Common myeloid progenitor, CD34-positive (primary cell): Measurements from ENCODE around the gene S100PBP.

Source experiments
- CTCF ChIA-PET: fragments of 350-600 bp; sonication (Branson Sonifier 250); formaldehyde crosslinking; loops from one replicate; lab custom pipeline; 2021; ENCODE audit warnings: antibody characterized with exemption; lab: Charles Lee
- POLR2A ChIA-PET: fragments of 350-600 bp; sonication (Branson Sonifier 250); formaldehyde crosslinking; loops from one replicate; lab custom pipeline; 2021; ENCODE audit warnings: antibody characterized with exemption; lab: Charles Lee
- DNase-seq, 3 donors: peaks; one replicate each; pipeline versions ENCODE4 v3.0.0 to v3.0.0-alpha.2; 2013
- H3K27ac ChIP-seq, 2 experiments: 1 replicate in 1 of 2; 2 replicates in 1 of 2; pipeline ENCODE4 v1.7.0; 2013; ENCODE audit warnings: inconsistent platforms in 2 of 2, low read length in 2 of 2, mild to moderate bottlenecking in 2 of 2, low read depth in 1 of 2, moderate library complexity in 1 of 2; ENCODE audit not compliant: severe bottlenecking in 2 of 2, insufficient read depth in 1 of 2, poor library complexity in 1 of 2
- H3K27me3 ChIP-seq, 5 experiments: replicated peaks in 2 of 5; 1 replicate in 3 of 5; 2 replicates in 2 of 5; pipeline versions ENCODE4 v1.6.1 to v1.7.0; 2013; ENCODE audit warnings: low read length in 4 of 5, mild to moderate bottlenecking in 2 of 5, moderate library complexity in 2 of 5, inconsistent platforms in 1 of 5; ENCODE audit not compliant: insufficient read depth in 5 of 5, control insufficient read depth in 4 of 5
- H3K36me3 ChIP-seq, 4 experiments: 1 replicate in 2 of 4; 2 replicates in 2 of 4; pipeline versions ENCODE4 v1.6.1 to v1.7.0; 2013; ENCODE audit warnings: low read length in 3 of 4, control low read depth in 1 of 4, mild to moderate bottlenecking in 1 of 4; ENCODE audit not compliant: control insufficient read depth in 4 of 4, insufficient read depth in 4 of 4
- H3K4me1 ChIP-seq, 4 experiments: 1 replicate in 3 of 4; 2 replicates in 1 of 4; pipeline versions ENCODE4 v1.6.1 to v1.7.1; 2013; ENCODE audit warnings: low read length in 3 of 4, mild to moderate bottlenecking in 3 of 4, control low read depth in 1 of 4, inconsistent platforms in 1 of 4, moderate library complexity in 1 of 4; ENCODE audit not compliant: control insufficient read depth in 4 of 4, insufficient read depth in 4 of 4; ENCODE audit errors: control extremely low read depth in 1 of 4
- H3K4me3 ChIP-seq, 7 experiments: 1 replicate in 4 of 7; 2 replicates in 3 of 7; pipeline versions ENCODE4 v1.5.1 to v1.7.0; 2013; ENCODE audit warnings: mild to moderate bottlenecking in 7 of 7, low read length in 6 of 7, moderate library complexity in 6 of 7, inconsistent platforms in 2 of 7, low read depth in 2 of 7, control low read depth in 1 of 7; ENCODE audit not compliant: insufficient read depth in 4 of 7, control insufficient read depth in 1 of 7; ENCODE audit errors: extremely low read depth in 1 of 7
- H3K9me3 ChIP-seq, 5 experiments: 1 replicate in 4 of 5; 2 replicates in 1 of 5; pipeline versions ENCODE4 v1.6.1 to v1.7.1; 2013; ENCODE audit warnings: low read length in 4 of 5, mild to moderate bottlenecking in 2 of 5, inconsistent platforms in 1 of 5, low read depth in 1 of 5, moderate library complexity in 1 of 5; ENCODE audit not compliant: control insufficient read depth in 4 of 5, insufficient read depth in 2 of 5; ENCODE audit errors: control extremely low read depth in 1 of 5
- WGBS: methylation state at CpG from one replicate; pipeline ENCODE4 v1.1.5; 2013; ENCODE audit not compliant: insufficient coverage; 5-methylcytosine and 5-hydroxymethylcytosine counted together

S100PBP gene

GRCh38 chr1:32863218-32863880 is 45.9 kb downstream of the S100PBP start:
- H3K27ac ChIP-seq = no peak overlapping the region
- peaks cover 0 to 5% (median 0%) of the 10 kb centered on the region in 4 experiments for H3K4me1 ChIP-seq
- ChIA-PET CTCF (interaction anchor here (1.0 to 7.5 kb wide), 7 partner anchors 8 to 241 kb away, joined by 3 to 33 read pairs (median 5); no protein-coding TSS in a partner anchor), POLR2A (interaction anchor here (0.7 kb wide), 1 partner anchor 41 kb away, joined by 5 read pairs; no protein-coding TSS in a partner anchor)
- DNase-seq = no peak
- H3K9me3 ChIP-seq = no peaks in the 10 kb centered on the region
- H3K27me3 ChIP-seq = no peaks in the 10 kb centered on the region
- WGBS = 96% methylated on average over 2 of the region's 4 CpGs
- H3K36me3 ChIP-seq = peaks cover 0 to 37% (median 24%) of the 10 kb centered on the region in 4 experiments
- no peak overlapping the region for H3K4me3 ChIP-seq

GRCh38 chr1:32863881-32864245 is 46.4 kb downstream of the S100PBP start:
- Histone ChIP-seq H3K27ac (no peak overlapping the region), H3K9me3 (no peaks in the 10 kb centered on the region), H3K36me3 (peaks cover 0 to 38% (median 21%) of the 10 kb centered on the region in 4 experiments), H3K27me3 (no peaks in the 10 kb centered on the region), H3K4me1 (peaks cover 0 to 5% (median 0%) of the 10 kb centered on the region in 4 experiments), H3K4me3 (no peak overlapping the region)
- no peak for DNase-seq
- no CpG with 5 or more reads among the region's 1 CpG for WGBS
- CTCF ChIA-PET = interaction anchor here (1.0 to 7.5 kb wide), 6 partner anchors 8 to 241 kb away, joined by 3 to 33 read pairs (median 4); no protein-coding TSS in a partner anchor
- POLR2A ChIA-PET = no interaction called here

GRCh38 chr1:32864375-32865019 is 47.0 kb downstream of the S100PBP start:
- Histone ChIP-seq H3K9me3 (no peaks in the 10 kb centered on the region), H3K4me3 (no peak overlapping the region), H3K36me3 (peaks cover 0 to 38% (median 16%) of the 10 kb centered on the region in 4 experiments), H3K27ac (no peak overlapping the region), H3K27me3 (peaks cover 0 to 5% (median 2%) of the 10 kb centered on the region in 5 experiments), H3K4me1 (peaks cover 0 to 5% (median 0%) of the 10 kb centered on the region in 4 experiments)
- ChIA-PET POLR2A (no interaction called here), CTCF (interaction anchor here (1.0 to 7.5 kb wide), 5 partner anchors 7 to 240 kb away, joined by 3 to 33 read pairs (median 4); no protein-coding TSS in a partner anchor)
- no peak for DNase-seq
- WGBS = 98% methylated on average over 5 of the region's 8 CpGs

- no peak overlapping the region for H3K27ac ChIP-seq
- peaks cover 0 to 14% (median 11%) of the 10 kb centered on the region in 5 experiments for H3K27me3 ChIP-seq
- CTCF ChIA-PET = interaction anchor here (0.8 to 1.4 kb wide), 2 partner anchors 16 to 19 kb away, joined by 3 to 5 read pairs; no protein-coding TSS in a partner anchor
- no peaks in the 10 kb centered on the region for H3K9me3 ChIP-seq
- H3K36me3 ChIP-seq = peaks cover 0 to 38% (median 16%) of the 10 kb centered on the region in 4 experiments
- no peak overlapping the region for H3K4me3 ChIP-seq
- peaks cover 0 to 3% (median under 1%) of the 10 kb centered on the region in 4 experiments for H3K4me1 ChIP-seq
- no CpG with 5 or more reads among the region's 3 CpGs for WGBS
- DNase-seq = no peak
- POLR2A ChIA-PET = no interaction called here
These were observed 48.4 kb downstream of the S100PBP start for GRCh38 chr1:32865639-32866405.

- WGBS = 93% methylated on average over 3 of the region's 5 CpGs
These were observed 49.7 kb downstream of the S100PBP start for GRCh38 chr1:32867151-32867550.

GRCh38 chr1:32867671-32868070 is 50.2 kb downstream of the S100PBP start:
- no CpG with 5 or more reads among the region's 7 CpGs for WGBS
- CTCF ChIA-PET = interaction anchor here (1.2 kb wide), 1 partner anchor 9 kb away, joined by 4 read pairs; no protein-coding TSS in a partner anchor

More at GRCh38 chr1:32867151-32867550, 49.7 kb downstream of the S100PBP start:
- ChIA-PET POLR2A (no interaction called here), CTCF (interaction anchor here (0.5 to 1.4 kb wide), 3 partner anchors 10 to 221 kb away, joined by 3 to 5 read pairs (median 4); no protein-coding TSS in a partner anchor)
- Histone ChIP-seq H3K36me3 (peaks cover 0 to 30% (median 11%) of the 10 kb centered on the region in 4 experiments), H3K9me3 (no peaks in the 10 kb centered on the region), H3K27me3 (peaks cover 0 to 26% (median 21%) of the 10 kb centered on the region in 5 experiments), H3K4me1 (peaks cover 0 to 8% (median 5%) of the 10 kb centered on the region in 4 experiments), H3K27ac (no peak overlapping the region), H3K4me3 (no peak overlapping the region)
- DNase-seq = no peak

More at GRCh38 chr1:32867671-32868070, 50.2 kb downstream of the S100PBP start:
- no peaks in the 10 kb centered on the region for H3K9me3 ChIP-seq
- H3K27ac ChIP-seq = no peak overlapping the region
- peaks cover 0 to 10% (median 5%) of the 10 kb centered on the region in 4 experiments for H3K4me1 ChIP-seq
- H3K27me3 ChIP-seq = peaks cover 0 to 30% (median 24%) of the 10 kb centered on the region in 5 experiments
- POLR2A ChIA-PET = no interaction called here
- H3K4me3 ChIP-seq = no peak overlapping the region
- no peak for DNase-seq
- peaks cover 0 to 25% (median 8%) of the 10 kb centered on the region in 4 experiments for H3K36me3 ChIP-seq
